SH-SY5Y (cell line): ENCODE results near the gene GLI3.

ENCODE experiments used
- GATA2 ChIP-seq: IDR thresholded peaks from 2 replicates; pipeline ENCODE4 v1.6.1; 2011; ENCODE audit warnings: mild to moderate bottlenecking, low read depth, low read length
- GATA3 ChIP-seq: IDR thresholded peaks from 2 replicates; pipeline ENCODE4 v1.6.1; 2011; ENCODE audit warnings: low read depth, mild to moderate bottlenecking, low read length, moderate library complexity

- no peak for TF ChIP-seq GATA2
- TF ChIP-seq GATA3, result no peak
These were observed 151.5 kb downstream of the GLI3 start for GRCh38 chr7:42085531-42085930.
